ENCODE results near the gene TTC7B.

TTC7B gene

GRCh38 chr14:90612801-90613200 lies 203.4 kb downstream of the TTC7B start:
- DNase-seq = no peak

GRCh38 chr14:90611936-90612335 lies 204.3 kb downstream of the TTC7B start:
- DNase-seq = no peak

GRCh38 chr14:90611501-90611900 lies 204.7 kb downstream of the TTC7B start:
- no peak for DNase-seq

- no peak for DNase-seq
These were observed 205.7 kb downstream of the TTC7B start for GRCh38 chr14:90610346-90611040.

- DNase-seq = no peak
These were observed 206.9 kb downstream of the TTC7B start for GRCh38 chr14:90609376-90609775.

- DNase-seq = no peak
These were observed 207.3 kb downstream of the TTC7B start for GRCh38 chr14:90608929-90609341.

GRCh38 chr14:90608281-90608680 lies 207.9 kb downstream of the TTC7B start:
- no peak for DNase-seq

GRCh38 chr14:90607141-90607540 lies 209.1 kb downstream of the TTC7B start:
- no peak for DNase-seq

GRCh38 chr14:90606434-90606833 lies 209.8 kb downstream of the TTC7B start:
- DNase-seq = no peak

GRCh38 chr14:90605430-90605829 lies 210.8 kb downstream of the TTC7B start:
- no peak for DNase-seq

GRCh38 chr14:90604356-90604755 lies 211.9 kb downstream of the TTC7B start:
- no peak for DNase-seq

- no peak for DNase-seq
These were observed 212.4 kb downstream of the TTC7B start for GRCh38 chr14:90603841-90604240.

GRCh38 chr14:90603336-90603735 lies 212.9 kb downstream of the TTC7B start:
- DNase-seq = no peak

GRCh38 chr14:90602088-90602687 lies 214.0 kb downstream of the TTC7B start:
- DNase-seq = peak; percentile 86

- DNase-seq = no peak
These were observed 214.7 kb downstream of the TTC7B start for GRCh38 chr14:90601563-90601962.

GRCh38 chr14:90600619-90601018 lies 215.6 kb downstream of the TTC7B start:
- peak; percentile 90 for DNase-seq

- DNase-seq = peak; percentile 66
These were observed 216.3 kb downstream of the TTC7B start for GRCh38 chr14:90599748-90600507.

- DNase-seq = no peak
These were observed 216.9 kb downstream of the TTC7B start for GRCh38 chr14:90599339-90599738.

- DNase-seq = no peak
These were observed 218.3 kb downstream of the TTC7B start for GRCh38 chr14:90597961-90598360.

GRCh38 chr14:90596733-90597132 lies 219.5 kb downstream of the TTC7B start:
- DNase-seq = no peak

- peak; percentile 35 for DNase-seq
These were observed 222.8 kb downstream of the TTC7B start for GRCh38 chr14:90593254-90594040.

- DNase-seq = no peak
These were observed 223.6 kb downstream of the TTC7B start for GRCh38 chr14:90592655-90593054.

GRCh38 chr14:90587918-90588317 lies 228.3 kb downstream of the TTC7B start:
- no peak for DNase-seq

Data from NCI-H1694 (cell line).